Islet precursor cell (in vitro differentiated cells): Measurements from ENCODE around the gene RTN4RL2.
A peak's percentile ranks its signal among the peaks of the same experiment; 100 is the strongest.

Experiments used
- DNase-seq: peaks from one replicate; pipeline ENCODE4 v3.0.0-alpha.2; 2018

The RTN4RL2 gene

DNA sequence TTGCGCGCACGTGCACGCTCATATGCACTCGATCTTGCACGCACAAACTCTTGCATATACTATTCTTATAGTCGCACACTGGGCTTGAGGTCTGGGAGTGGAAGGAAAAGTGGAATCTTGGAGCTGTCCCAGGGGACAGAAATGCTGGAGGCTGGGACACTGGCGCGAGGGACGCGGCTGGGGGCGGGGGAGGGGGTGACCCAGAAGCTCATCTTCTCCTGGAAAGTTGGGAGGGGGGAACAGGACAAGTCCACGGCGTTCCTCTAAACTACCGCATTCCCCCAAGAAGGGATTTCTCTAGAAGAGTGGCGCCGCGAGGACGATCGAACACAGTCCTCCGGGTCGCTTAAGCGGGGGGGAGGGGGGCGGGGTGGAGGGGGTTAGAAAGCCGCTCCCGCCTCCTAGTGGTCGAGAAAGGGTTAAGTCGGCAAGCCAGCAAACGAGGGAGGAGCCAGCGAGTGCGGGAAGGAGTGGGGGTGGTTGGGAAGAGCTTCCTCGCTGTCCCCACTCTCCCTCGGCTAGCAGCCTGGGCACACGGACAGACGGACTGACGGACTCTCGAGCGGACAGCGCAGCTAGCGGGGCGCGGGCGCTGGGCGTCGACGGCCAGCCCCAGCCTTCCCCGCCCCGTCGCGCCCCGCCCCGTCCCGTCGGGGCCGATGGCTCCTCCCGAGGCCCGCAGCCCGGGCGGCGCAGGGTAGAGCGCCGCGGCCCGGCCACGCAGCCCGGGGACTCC is at the start of gene RTN4RL2:
Gene RTN4RL2 (plus strand): TSS at position 507 of the 736 bp plus-strand sequence. CDS start 338 bp downstream, outside the sequence.
- peak; percentile 82 for DNase-seq

DNA sequence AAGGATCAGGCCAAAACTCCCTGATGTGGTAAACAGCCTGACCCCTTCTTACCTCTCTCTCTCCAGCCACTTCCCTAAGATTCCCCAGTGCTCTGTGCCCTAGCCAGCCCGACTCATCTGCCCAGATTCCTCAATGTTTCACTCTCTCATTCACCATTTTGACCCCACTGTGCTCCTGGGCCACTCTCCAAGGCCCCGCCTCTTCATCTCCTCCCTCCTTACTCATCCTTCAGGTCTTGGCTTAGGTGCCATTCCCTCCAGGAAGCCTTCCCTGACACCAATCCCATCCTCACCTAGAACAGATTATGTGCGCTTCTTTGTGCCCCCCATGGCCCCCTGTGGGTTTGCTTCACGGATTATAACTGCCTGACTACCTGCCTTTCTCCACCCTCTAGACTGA is 46.6 kb upstream of the RTN4RL2 start:
- peak; percentile 42 for DNase-seq

DNA sequence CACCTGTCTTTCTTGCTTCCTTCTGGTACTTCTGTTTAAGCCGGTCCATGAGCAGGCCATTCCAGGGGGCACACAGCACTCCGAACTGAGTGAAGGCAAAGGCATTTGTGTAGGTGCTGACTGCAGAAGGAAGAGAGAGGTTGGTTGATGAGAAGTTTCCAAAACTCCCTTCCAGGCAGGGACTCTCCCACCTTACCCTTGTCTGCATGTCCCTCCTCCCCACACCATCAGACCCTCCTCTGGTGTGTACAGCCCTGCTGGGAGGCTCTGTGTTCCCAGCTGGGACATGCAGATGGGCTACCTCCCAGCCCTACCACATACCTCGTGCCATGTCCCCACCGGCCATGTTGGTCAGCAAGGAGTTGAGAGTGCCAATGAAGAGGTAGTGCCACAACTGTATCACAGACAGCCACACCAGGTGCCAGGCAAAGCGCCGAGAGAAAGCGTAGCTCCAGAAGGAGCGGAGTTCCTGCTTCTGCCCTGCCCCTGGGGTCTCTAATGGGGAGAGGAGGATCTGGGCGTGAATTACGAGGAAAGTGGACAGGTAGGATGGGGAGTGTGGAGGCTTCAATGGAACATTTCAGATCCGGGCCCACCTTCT is 45.6 kb upstream of the RTN4RL2 start:
- peak; percentile 34 for DNase-seq

DNA sequence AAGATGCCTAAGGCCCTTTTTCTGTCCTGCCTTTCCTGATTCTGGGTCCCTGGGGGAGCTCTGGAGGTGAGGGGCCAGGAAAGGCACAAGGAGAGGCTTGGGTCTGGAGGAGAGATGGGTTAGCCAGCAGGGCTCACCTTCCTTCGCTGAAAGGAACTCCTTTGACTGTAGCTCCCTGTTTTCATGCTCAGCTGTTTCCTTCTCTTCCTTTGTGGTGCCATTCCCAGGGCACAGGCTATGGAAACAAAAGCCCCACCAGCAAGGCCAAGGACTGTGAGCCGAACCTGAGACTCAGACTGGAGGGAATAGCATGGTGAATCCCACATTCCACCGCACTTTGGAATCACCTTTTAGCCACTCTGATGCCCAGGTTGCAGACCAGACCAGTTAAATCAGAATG is 43.9 kb upstream of the RTN4RL2 start:
- no peak for DNase-seq

DNA sequence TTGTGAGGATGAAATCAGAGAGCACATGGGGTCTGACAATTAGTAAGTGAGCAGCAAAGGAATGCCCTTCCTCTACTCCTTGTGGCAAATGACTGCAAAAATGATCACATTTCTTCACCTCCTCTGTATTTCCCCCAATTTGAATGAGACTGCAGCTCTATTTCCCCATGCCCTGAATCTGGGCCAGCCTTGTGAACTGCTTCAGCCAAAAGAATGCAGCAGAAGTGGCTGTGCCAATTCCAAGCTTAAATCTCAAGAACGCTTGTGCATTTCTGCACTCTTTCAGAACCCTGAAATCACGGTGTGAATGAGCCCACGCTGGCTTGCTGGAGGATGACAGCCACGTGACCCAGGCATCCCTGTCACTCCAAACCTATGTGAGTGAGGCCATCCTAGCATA is 43.3 kb upstream of the RTN4RL2 start:
- no peak for DNase-seq

DNA sequence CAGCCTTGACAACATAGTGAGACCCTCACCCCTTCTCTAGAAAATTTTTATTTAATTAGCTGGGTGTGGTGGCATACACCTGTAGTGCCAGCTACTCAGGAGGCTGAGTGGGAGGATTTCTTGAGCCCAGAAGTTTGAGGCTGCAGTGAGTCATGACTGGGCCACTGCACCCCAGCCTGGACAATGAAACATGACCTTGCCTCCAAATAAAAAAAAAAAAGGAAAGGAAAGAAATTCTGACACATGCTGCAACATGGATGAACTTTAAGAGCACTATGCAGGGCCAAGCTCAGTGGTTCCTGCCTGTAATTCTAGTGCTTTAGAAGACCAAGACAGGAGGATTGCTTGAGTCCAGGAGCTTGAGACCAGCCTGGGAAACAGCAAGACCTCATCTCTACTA is 42.2 kb upstream of the RTN4RL2 start:
- DNase-seq, result no peak

DNA sequence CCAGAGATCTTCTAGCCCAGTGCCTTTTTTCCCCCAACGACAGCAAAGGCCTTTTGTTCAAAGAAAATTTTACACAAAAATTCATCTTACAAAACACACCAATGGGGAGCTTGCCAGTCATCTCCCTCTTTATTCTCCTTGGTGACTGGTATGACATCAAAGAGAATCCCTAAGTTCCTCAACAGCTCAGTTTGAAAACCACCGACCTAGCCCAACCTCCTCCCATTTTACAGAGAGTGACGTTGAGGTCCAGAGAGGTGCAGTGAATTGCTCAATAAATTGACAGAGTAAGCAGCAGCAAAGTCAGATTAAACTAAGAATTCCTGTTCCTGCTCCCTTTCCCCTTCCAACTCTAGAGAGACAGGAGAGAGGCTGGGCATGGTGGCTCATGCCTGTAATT is 41.2 kb upstream of the RTN4RL2 start:
- DNase-seq, result no peak

DNA sequence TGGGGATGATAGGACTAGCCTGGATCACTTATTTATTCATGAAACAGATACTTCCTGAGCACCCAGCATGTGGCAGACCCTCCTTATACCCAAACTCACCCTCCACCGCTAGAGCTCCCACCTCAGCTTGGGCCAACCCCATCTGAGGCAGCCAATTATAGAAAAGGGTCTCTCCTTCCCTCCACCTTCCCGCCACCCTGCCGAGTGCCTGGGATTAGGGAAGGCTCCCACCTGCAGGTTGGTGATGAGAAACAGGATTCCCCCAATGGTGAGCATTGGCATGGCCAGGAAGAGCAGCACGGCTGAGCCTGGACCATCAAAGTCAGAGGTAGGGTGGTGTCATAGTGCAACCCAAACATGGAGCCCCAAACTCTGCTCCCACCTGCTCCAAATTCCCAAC is 39.3 kb upstream of the RTN4RL2 start:
- no peak for DNase-seq

DNA sequence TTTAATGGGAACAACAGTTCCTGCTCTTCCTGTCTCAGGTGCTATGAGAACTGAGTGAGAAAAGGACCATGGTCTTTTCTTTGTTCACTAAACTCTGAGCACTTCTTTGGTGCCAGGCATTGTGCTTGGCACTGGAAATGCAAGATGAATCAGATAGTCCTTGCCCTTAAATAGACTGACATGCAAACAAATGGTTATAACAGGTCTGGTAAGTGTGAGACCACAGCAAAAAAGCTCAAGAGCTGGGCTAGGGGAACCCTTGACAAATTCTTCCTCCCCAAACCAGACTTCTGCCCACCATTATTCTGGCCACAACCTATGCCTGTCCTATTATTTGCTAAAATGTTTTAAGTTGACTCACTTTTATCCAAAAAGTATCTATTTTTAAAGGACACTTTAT is 38.5 kb upstream of the RTN4RL2 start:
- no peak for DNase-seq

DNA sequence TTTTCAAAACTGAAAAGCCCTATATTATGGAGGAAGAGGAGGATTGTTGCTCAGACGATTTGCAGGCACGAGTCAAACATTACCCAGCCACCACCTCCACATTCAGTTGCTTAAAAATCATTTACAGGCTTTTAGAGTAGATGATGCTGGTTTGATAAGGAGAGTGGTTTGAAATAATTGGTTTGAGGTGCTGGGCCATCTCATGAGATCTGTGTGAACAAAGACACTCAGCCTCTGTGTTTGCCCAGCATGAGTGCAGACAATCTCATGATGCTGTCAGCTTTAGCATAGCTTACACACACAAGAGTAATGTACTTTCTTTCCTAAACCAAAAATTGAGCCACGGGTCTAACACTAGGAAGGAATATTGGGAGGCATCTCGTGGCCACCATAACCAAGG is 37.7 kb upstream of the RTN4RL2 start:
- DNase-seq, result no peak

DNA sequence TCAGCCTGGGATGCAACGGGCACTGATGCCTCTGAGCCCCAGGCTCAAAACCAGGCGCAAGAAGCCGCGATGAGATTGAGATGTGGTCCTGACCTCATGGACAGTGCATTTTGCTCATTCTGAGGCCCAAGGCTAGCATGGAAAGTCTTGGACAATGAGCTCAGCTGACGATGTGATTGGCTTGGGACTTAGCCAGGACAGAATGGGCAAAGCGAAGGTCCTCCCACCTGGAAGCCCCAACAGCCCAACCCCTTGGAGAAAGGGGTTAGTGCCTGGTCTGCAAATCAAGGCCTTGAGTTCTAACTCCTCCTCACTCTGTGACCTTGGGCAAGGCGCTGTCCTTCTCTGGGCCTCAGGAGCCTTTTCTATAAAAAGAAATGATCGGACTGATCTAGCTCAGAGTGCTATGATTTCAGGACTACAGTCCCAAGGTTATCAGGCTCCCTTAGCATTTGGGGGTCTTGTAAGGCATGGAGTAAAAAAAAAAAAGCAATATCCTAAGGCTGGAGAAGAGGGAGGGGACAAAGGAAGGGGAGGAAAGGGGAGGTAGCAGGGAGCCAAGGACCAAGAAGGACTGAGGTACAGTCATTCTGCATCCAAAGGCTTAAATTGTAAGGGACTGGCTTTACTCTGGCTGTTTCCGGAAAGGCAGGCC is 36.1 kb upstream of the RTN4RL2 start:
- no peak for DNase-seq

DNA sequence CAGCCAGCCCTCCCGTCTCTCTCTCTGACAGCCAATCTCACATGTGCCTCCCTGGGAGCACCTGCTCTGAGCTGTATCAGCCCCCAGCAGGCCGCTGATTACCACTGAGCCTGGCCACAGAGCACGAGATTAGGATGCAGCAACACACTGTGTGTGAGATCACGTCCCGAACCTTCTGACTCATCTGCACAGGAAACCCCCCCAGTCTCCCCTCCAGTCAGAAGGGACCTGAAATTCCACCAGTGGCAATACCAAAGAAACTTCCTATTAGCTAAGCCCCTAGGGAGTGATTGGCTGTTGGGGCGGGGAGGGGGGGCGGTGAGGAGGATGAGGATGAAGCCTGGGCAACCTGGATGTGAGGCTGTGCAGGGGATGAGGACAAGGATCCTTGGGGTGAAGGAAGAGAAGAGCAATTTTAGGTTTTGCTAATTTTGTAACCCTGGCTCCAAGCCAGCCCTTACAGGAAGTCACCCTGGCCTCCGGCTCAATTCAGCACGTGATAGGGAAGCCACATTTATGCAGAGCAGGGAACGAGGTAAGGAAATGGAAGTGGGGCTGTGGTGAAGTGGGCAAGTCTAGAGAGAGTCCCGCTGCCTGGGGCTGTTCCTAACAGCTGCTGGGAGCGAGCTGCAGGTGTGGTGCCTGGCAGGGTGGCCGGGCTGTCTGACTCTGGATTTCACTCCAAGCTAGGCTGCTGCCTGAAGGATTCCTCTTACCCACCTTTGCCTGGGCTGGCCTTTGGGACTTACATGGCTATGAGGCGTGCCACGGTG is 35.4 kb upstream of the RTN4RL2 start:
- DNase-seq, result peak; percentile 86

DNA sequence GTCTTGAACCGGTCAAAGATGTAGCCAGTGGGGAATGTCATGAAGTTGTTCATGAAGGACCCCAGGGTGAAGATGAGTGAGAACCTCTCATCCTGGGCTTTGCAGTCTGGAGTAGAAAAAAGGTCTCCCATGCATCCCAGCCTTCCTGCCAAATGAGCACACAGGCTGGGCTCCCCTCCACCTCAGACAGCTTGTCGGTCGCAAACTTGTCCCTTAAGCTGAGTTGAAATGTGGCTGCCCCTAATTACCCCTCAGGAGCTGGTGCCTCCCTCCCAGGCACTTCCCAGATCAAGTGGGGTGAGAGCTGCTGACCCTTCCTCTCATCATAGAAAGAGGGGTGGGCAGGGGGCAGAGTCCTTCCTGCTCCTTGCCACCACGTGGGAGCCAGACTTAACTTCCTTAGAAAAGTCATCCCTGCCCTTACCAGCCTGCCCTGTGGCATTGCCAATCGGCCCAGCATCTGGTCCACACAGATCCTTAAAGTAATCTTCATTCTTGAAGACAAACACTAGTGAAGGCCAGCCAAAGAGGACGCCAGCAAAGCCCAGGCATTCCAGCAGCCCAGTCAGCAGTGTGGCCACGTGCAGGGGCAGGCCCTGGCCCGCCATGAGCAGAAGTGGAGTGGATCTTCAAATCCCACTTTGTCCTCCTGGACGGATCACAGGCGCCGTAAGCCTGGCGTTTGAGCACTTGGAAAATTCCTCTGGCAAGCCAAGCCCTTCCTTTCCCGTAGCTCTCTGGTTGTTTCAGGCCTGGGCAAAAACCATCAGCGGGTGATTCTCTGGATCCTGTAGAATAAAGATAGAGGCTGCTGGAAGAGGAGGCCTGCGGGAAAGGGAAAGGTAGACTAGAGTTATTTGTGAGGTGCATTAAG is 34.5 kb upstream of the RTN4RL2 start:
- no peak for DNase-seq

DNA sequence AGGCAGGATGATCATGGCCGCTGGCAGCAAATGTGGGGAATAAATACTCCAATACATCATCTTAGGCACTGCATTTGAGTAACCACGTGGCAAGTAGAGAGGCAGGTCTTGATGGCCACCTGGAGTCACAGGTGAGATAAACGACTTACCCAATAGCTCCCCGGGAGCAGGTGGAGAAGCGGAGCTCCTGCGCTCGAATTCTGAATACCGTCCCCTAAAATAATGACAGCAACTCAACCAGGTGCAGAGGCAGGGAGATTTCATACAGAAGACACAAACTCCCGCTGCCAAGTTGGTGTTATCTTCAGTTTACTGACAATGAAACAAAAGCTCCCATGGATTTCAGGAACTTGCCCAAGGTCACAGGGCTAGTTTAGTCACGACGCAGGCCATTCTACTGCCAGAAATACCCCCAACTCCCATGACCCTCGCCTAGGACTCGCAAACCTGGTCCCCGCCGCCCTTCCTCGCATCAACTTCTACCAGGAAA is 33.8 kb upstream of the RTN4RL2 start:
- no peak for DNase-seq

DNA sequence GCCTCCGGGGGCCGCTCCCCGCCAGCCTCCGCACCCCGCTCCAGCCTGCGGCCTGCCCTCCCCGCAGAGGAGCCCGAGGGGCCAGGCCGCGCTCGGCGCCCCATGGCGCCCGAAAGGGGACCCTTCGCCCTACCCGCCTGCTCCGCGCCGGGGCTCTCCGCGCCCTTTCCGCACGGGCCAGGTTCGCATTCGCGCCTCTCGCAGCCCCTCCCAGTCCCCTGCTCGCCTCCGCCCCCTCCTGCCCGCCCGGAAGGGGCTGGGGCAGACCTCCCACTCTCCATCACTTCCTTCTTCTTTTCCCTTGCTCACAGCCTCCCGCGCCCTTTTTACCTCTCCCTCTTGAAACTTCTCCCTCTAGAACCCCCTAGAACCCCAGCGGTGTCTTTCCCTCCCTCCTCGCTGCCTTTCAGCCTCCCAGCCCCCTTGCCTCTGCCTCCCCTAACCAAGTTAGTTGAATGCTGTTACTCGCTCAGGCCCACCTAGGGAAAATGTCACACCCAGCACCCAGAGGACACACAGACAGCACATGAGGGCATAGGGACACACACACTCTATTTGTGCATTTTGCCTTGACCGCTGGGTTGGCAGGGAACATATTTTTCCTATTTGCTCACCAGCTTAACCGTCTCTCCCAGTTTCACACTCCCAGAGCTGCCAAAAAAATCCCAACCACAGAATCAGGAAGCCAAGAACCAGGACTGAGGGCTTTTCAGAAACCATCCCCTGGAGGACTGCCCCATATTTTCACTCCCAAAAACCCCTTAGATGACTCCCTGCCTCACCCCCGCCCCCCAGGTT is 33.2 kb upstream of the RTN4RL2 start, which contains the start of gene SLC43A3:
Gene SLC43A3 (minus strand): TSS at position 193 of the 798 bp plus-strand sequence. CDS start 949 bp downstream, outside the sequence.
- DNase-seq, result peak; percentile 75

DNA sequence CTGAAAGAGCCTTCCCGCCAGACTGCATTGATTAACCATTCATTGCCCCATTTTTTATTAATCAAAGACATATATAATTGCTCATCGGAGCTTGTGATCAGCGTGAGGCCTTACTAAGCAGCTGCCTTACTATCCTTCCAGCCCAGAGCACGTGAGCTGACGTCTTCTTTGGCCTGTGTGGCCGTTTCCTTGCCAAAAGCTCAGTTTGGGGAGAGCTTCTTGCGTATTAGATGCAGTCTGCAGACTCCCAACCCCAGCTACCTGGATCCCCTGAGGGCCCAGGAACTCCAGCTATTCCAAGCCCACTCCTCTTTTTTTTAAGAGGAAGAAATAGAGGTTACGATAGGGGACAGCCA is 32.6 kb upstream of the RTN4RL2 start:
- DNase-seq, result no peak

DNA sequence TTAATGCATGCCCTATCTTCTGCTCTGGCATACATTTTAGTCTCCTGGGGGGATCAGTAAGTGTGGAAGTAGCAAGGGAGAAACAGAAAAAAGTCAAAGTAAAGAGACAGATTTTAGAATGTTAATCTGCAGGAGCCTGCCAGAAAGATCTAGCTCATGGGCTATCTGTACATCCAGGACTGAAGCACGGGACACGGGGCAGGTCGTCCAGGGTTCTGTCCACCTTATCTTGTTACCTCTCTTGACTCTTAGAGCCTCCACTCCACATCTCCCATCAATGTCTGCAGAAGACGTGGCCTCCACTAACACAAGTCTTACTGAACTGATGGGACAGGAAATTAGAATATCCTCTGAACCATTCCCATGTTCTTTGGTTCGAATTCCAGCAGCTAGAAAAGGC is 31.7 kb upstream of the RTN4RL2 start:
- DNase-seq, result no peak

DNA sequence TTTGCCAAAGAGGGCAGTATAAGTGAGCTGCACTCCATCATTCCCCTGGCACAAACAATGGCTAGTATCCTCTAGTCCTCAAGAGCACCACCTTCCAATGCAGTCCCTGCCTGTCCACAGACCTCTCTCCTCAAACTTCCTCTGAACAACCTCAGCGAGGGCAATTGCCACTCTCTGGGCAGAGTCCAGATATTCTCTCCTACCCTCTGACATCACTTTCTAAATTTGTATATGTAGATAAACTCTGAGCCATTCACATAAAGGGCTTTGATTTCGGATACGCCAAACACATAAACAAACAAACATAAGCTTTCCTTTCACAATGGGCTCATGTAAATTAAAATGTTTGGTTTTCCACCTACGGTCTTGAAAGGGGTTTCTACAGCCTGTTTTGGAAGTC is 30.4 kb upstream of the RTN4RL2 start:
- DNase-seq, result no peak

DNA sequence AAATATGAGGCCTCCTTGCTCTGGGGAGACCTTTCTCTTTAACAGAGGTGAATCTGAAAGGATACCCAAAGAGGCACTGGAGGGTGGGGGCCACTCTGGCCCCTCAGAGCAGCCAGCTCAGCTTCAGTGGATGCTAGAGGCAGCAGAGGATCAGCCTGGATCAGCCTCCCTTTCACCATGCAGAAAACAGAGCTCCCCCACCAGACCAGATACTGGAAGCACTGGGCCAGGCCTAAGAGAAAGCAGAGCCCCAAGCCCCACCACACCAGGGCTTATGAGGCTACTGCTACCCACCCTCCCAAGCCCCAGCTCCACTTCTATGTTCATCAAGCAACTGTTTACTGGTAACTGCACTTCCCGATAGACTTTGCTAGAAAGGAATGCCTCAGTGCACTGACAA is 29.4 kb upstream of the RTN4RL2 start:
- DNase-seq, result no peak

DNA sequence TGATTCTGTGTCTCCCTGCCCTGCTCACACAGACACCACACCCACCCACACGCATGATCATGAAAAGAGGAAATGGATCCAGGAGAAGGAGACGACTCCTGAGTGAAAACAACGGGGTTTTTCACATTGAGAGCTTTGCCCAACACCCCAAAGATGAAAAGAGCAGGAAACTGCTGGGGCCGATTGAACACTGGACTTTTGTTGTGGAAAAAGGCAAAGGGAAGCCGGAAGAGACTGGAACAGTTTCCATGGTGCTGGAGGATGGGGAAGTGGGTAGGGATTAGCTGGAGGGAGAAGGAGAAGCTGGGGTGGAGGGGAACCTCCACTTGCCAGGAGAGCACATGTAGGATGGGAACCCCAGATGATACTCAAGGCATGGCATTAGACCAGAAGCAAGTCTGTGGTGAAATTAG is 28.2 kb upstream of the RTN4RL2 start:
- DNase-seq, result no peak

DNA sequence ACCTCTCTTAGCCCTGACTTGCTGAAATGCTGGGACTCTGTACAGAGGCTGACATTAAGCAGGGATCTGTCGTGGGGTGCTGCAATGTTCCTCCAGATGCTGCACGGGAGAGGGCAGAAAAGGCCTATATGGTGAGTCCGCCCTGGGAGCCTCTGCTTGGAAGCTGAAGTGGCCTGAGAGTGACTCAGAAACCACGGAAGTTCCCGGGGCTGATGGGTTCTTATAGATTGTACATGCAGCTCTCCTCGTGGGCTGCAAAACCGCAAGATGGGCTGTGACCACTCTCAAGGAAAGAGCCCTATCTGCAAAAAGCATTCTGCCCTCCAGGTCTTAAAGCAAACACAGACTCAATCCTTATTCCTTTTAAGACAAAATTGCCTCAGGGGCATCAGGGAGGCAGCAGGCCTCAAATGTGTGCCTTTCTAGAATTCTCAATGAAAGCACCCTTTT is 27.6 kb upstream of the RTN4RL2 start:
- peak; percentile 94 for DNase-seq
